ACC112 (cell line): ENCODE data around the gene KCNIP1.

Experiments
- H2AFZ ChIP-seq: fragments of 200-600 bp; sonication (generic); one replicate; pipeline ENCODE4 v1.6.0; 2017; ENCODE audit warnings: antibody characterized with exemption, low read length; ENCODE audit not compliant: unreplicated experiment
- H3K27ac ChIP-seq: fragments of 200-600 bp; sonication (generic); 2 replicates; pipeline ENCODE4 v1.5.1; 2014; ENCODE audit warnings: low read depth, mild to moderate bottlenecking, antibody characterized with exemption, low read length, moderate library complexity
- H3K27me3 ChIP-seq: fragments of 200-600 bp; sonication (generic); 2 replicates; pipeline ENCODE4 v1.6.1; 2014; ENCODE audit warnings: mild to moderate bottlenecking, antibody characterized with exemption, low read length, moderate library complexity, mixed read lengths; ENCODE audit not compliant: insufficient read depth
- H3K36me3 ChIP-seq: fragments of 200-600 bp; sonication (generic); 2 replicates; pipeline ENCODE4 v1.6.1; 2016; ENCODE audit warnings: mild to moderate bottlenecking, antibody characterized with exemption, low read length, moderate library complexity, mixed read lengths; ENCODE audit not compliant: insufficient read depth
- H3K4me1 ChIP-seq: fragments of 200-600 bp; sonication (generic); one replicate; pipeline ENCODE4 v1.6.1; 2016; ENCODE audit warnings: low read length, mixed read lengths; ENCODE audit not compliant: insufficient read depth, unreplicated experiment, control insufficient read depth
- H3K4me3 ChIP-seq: fragments of 200-600 bp; sonication (generic); 2 replicates; pipeline ENCODE4 v1.5.1; 2014; ENCODE audit warnings: mild to moderate bottlenecking, low read depth, low read length
- H3K79me2 ChIP-seq: fragments of 200-600 bp; sonication (generic); one replicate; pipeline ENCODE4 v1.6.0; 2016; ENCODE audit warnings: low read length; ENCODE audit not compliant: control insufficient read depth, unreplicated experiment, insufficient read depth

KCNIP1 gene

DNA sequence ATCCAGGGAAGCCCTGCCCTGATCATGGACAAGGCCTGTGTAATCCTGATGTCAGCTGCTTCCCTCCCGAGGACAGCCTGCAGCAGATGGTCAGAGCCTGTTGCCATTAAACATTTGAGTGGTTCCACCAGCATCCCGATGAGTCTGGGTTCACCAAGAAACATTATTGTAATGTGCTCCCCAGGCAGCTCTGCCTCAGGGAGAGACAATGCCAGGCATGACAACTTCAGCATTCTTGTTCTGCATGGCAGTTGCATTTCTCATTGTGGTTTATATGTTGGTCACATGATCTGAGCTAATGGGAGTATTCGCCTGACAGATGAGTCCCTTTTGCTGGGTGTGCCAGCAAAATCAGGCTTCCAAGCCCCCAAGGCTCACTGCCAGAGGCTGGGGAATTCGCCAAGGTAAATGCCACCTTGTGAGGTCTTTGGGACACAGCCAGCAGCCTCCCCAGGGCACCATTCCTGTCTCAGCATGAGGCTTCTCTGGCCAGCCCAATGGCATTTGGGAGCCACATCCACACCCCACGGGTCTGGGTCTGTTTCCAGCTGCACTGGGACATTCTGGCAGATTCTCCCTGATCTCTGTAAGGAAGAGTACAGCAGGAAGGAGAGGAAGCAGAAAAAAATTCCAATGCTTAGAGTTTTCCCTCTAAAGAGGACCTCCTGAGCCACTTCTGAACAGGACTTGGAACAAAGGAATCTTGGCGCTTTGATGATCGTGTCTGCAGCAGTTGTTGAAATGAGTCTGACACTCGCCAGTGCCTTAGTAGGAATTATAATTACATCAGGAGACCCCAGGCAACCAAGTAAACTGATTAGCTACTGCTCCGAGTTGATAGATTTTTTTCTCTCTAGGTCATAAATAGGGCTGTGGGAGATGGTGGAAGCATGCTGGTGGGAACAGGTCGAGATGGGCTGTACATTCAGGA is 18.7 kb downstream of the KCNIP1 start:
- H3K27me3 ChIP-seq = peaks cover 57% of the 10 kb centered on the region
- no peak overlapping the region for H3K4me3 ChIP-seq
- no peaks in the 10 kb centered on the region for H3K4me1 ChIP-seq
- no peak overlapping the region for H2AFZ ChIP-seq
- H3K36me3 ChIP-seq = no peaks in the 10 kb centered on the region
- H3K79me2 ChIP-seq = no peaks in the 10 kb centered on the region
- no peak overlapping the region for H3K27ac ChIP-seq

DNA sequence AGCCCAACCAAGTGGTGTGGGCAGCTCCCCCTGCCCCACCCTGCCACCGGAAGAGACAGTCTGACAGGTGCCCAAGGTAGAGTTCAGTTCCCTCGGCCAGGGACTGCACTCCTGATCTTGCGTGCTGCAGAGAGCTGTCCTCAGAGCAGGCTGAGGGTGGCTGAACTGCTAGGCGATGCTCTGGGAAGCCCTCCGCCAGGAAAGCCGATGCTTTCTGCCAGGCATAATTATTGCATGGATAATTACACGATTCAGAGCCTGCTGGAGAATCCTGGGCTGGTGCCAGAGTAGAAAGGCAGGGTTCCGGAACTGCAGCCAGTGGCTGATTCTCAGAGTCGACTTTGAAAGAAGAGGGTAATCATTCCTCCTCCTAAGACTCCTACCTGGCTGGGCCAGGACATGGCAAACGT is 19.3 kb downstream of the KCNIP1 start:
- no peaks in the 10 kb centered on the region for H3K79me2 ChIP-seq
- H2AFZ ChIP-seq = no peak overlapping the region
- H3K4me1 ChIP-seq = no peaks in the 10 kb centered on the region
- no peaks in the 10 kb centered on the region for H3K36me3 ChIP-seq
- H3K27me3 ChIP-seq = peaks cover 62% of the 10 kb centered on the region
- no peak overlapping the region for H3K27ac ChIP-seq
- H3K4me3 ChIP-seq = no peak overlapping the region

- no peaks in the 10 kb centered on the region for H3K79me2 ChIP-seq
- H3K27me3 ChIP-seq = peaks cover 60% of the 10 kb centered on the region
- no peak overlapping the region for H3K4me3 ChIP-seq
- H2AFZ ChIP-seq = no peak overlapping the region
- H3K27ac ChIP-seq = no peak overlapping the region
- no peaks in the 10 kb centered on the region for H3K4me1 ChIP-seq
- no peaks in the 10 kb centered on the region for H3K36me3 ChIP-seq
Observed at GRCh38 chr5:170523830-170524229, 20.0 kb downstream of the KCNIP1 start.

- Histone ChIP-seq H2AFZ (no peak overlapping the region), H3K4me3 (no peak overlapping the region), H3K4me1 (no peaks in the 10 kb centered on the region), H3K79me2 (no peaks in the 10 kb centered on the region), H3K36me3 (no peaks in the 10 kb centered on the region), H3K27ac (no peak overlapping the region), H3K27me3 (peaks cover 60% of the 10 kb centered on the region)
Observed at GRCh38 chr5:170524576-170524975, 20.8 kb downstream of the KCNIP1 start.

DNA sequence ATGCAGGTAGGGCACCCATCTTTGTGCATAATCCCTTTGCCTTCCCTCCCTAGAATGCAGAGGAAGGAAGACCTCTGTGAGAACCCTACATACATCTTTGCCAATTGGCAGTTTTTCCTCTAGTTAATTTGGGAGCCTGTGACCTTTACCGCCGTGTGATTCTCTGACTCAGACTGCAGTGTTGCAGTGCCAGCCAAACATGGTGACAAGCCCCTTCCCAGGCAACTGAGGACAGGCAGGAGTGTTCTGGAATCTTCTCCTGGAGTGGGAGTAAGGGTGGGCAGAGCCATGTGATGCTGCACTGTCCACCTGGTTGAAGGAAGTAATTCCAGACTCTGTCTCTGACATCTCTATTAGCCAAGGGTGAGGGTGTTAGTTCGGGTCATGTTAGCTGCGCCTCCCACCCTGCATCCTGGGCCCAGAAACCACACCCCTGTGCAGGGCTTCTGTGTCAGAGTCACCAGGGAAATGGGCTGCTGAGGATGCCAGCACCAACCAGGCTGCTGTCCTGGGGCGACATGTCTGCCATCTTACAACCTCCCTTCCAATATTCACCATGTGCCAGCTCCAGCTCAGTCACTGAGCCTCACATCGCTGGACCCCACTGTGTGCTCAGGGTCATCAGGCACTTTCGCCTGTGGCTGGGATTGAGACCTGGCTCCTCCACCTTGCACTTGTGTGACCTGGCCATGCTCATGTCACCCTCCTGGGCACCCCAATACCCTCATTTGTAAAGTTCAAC is 21.8 kb downstream of the KCNIP1 start:
- Histone ChIP-seq H2AFZ (no peak overlapping the region), H3K4me3 (no peak overlapping the region), H3K79me2 (no peaks in the 10 kb centered on the region), H3K4me1 (no peaks in the 10 kb centered on the region), H3K27ac (no peak overlapping the region), H3K36me3 (no peaks in the 10 kb centered on the region), H3K27me3 (peaks cover 58% of the 10 kb centered on the region)

DNA sequence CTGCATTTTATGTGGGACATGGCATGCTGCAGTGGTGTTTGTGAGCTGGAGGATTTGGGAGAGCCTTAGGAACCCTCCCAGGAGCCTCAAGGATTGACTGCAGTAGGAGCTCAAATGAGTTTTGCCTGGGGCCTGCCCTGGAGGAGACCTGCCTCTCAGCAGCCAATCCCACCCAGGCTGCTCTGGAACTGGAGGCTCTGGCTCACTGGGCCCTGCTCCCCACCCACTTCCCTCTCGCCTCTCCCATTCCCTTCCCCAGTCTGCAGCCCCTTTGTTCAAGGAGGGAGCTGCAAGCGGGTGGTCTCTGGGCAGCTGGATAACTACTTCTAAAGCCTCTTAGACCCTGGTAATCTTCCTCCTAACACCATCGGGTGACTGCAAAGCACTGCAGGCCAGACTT is 24.2 kb downstream of the KCNIP1 start:
- Histone ChIP-seq H2AFZ (no peak overlapping the region), H3K79me2 (no peaks in the 10 kb centered on the region), H3K36me3 (no peaks in the 10 kb centered on the region), H3K4me1 (no peaks in the 10 kb centered on the region), H3K27ac (no peak overlapping the region), H3K27me3 (peaks cover 50% of the 10 kb centered on the region), H3K4me3 (no peak overlapping the region)

DNA sequence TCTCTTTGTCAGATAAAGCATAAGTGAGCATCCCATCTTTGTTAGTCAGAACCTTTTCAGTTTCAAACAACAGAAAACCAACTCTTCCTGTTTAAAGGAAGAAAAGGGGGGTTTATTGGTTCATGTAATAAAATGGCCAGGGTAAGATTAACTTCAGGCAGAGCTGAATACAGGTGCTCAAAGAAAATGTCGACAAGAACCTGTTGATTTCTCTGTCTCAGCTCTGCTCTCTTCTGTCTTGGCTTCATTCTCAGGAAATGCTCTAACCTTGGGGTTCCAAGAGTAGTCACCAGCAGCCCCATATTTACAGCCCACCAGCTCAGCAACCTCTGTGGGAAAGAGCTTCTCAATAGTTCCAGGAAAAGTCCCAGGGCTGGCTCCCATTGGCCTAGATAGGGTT is 25.2 kb downstream of the KCNIP1 start:
- Histone ChIP-seq H3K36me3 (no peaks in the 10 kb centered on the region), H3K4me1 (no peaks in the 10 kb centered on the region), H2AFZ (no peak overlapping the region), H3K27me3 (peaks cover 52% of the 10 kb centered on the region), H3K27ac (no peak overlapping the region), H3K79me2 (no peaks in the 10 kb centered on the region), H3K4me3 (no peak overlapping the region)

- no peak overlapping the region for H2AFZ ChIP-seq
- H3K27ac ChIP-seq = no peak overlapping the region
- no peak overlapping the region for H3K4me3 ChIP-seq
- no peaks in the 10 kb centered on the region for H3K79me2 ChIP-seq
- peaks cover 57% of the 10 kb centered on the region for H3K27me3 ChIP-seq
- H3K4me1 ChIP-seq = no peaks in the 10 kb centered on the region
- no peaks in the 10 kb centered on the region for H3K36me3 ChIP-seq
Observed at GRCh38 chr5:170532935-170533334, 29.1 kb downstream of the KCNIP1 start.

GRCh38 chr5:170533383-170533782 is 29.6 kb downstream of the KCNIP1 start:
- H3K27ac ChIP-seq = no peak overlapping the region
- no peaks in the 10 kb centered on the region for H3K79me2 ChIP-seq
- no peaks in the 10 kb centered on the region for H3K4me1 ChIP-seq
- no peak overlapping the region for H3K4me3 ChIP-seq
- H2AFZ ChIP-seq = no peak overlapping the region
- H3K36me3 ChIP-seq = no peaks in the 10 kb centered on the region
- H3K27me3 ChIP-seq = peaks cover 54% of the 10 kb centered on the region

DNA sequence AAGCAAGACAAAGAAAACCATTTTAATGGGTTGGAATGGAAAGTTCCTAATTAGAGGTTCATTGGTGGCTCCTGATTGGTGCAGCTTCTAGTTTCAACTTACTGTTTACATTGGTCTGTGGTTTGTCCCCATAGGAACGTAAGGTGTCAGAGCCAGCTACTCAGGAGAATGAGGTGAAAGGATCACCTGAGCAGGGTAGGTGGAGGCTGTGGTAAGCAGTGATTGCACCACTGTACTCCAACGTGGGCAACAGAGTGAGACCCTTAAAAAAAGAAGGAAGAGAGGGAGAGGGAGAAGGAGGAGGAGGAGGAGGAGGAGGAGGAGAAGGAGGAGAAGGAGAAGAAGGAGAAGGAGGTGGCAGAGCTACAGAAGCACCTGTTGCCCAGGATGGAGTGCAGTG is 30.4 kb downstream of the KCNIP1 start:
- Histone ChIP-seq H2AFZ (no peak overlapping the region), H3K4me1 (no peaks in the 10 kb centered on the region), H3K4me3 (no peak overlapping the region), H3K36me3 (no peaks in the 10 kb centered on the region), H3K79me2 (no peaks in the 10 kb centered on the region), H3K27ac (no peak overlapping the region), H3K27me3 (peaks cover 48% of the 10 kb centered on the region)

GRCh38 chr5:170534941-170535340 is 31.1 kb downstream of the KCNIP1 start:
- Histone ChIP-seq H3K27me3 (peaks cover 44% of the 10 kb centered on the region), H3K79me2 (no peaks in the 10 kb centered on the region), H2AFZ (no peak overlapping the region), H3K4me1 (no peaks in the 10 kb centered on the region), H3K36me3 (no peaks in the 10 kb centered on the region), H3K4me3 (no peak overlapping the region), H3K27ac (no peak overlapping the region)
